SK-N-DZ (cell line): ENCODE measurements around the gene PGC.

Experiments
- DNase-seq: peaks from one replicate; pipeline ENCODE4 v3.0.0-alpha.2; 2015; ENCODE audit warnings: low spot score
- small RNA-seq, 2 experiments: library from RNA; depleted of rRNA; stranded (forward); fragments of <200 nt; gene quantifications; one replicate each; pipeline ENCODE3, GENCODE V24; 2014

PGC gene

DNA sequence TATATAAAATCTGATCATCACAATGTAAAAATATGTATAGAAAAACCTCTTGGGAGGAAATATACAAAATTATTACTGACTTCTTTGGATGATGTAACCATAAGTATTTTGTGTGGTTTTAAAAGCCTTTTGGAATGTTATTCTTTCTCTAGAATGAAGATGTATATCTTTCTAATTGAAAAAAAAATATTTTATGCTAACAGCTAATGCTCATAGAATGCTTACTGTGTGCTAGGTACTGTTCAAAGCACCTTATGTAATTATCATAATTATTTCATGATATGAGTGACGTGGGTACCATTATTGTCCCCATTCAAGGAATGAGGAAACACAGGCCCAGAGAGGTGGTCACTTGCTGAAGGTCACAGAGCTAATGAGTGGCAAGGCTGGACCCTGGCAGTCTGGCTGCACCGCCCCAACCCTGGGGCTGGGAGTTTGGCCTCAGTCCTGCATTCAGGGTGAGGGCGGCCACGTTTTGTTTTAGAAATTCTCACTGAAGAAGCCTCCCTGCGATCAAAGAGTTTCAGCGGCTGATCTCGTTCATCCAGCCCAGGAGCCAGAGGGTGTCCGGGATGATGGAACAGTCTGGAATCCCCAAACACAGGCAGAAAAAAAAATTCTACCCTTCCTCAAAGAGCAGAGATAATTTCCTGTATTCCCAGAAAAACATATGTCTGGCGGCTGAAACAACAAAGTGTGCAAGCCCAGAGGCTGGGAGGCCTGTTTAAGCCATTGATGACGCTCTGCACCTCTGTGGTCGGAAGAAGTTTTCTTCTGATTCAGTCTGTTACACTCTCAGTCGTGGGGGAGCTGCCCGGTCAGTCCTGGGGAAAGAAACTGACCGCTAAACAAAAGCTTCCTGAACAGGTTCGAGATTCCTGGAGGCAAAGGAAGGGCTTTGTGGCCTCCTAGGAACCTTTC lies 49.1 kb downstream of the PGC start:
- DNase-seq = no peak

DNA sequence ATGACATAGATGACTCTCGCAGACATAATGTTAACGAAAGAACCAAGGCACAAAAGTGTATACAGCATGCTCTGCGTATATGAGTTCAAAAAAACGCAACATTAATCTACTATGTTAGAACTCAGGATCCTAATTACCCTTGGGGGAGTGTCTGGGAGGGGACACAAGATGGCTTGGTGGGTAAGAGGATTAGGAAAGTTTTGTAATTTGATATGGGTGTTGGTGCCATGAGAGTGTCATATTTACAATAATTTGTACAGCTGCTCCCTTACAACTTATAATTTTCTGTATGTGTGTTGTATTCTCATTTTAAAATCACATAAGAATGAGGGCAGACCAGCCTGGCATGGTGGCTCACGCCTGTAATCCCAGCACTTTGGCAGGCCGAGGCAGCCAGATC lies 50.4 kb downstream of the PGC start:
- DNase-seq = no peak

DNA sequence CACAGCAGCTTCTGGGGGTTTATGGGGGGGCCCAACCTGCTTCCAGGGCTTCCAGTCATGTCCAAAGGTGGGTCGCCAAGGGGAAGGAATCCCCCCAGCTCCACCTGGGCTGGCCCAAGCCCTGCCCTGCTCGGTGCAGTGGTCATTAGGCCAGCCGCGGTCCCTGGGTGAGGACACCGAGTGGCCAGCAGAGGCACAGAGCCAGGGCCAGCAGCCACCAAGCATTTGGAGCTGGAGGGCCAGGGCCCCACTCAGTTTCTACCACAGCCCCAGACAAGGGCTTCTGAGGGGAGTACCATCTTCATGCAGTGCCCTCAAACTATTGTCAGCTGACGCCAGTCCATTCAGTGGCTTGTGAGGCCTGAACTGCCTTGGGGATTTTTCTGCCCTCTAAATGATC lies 51.4 kb downstream of the PGC start:
- DNase-seq = no peak

DNA sequence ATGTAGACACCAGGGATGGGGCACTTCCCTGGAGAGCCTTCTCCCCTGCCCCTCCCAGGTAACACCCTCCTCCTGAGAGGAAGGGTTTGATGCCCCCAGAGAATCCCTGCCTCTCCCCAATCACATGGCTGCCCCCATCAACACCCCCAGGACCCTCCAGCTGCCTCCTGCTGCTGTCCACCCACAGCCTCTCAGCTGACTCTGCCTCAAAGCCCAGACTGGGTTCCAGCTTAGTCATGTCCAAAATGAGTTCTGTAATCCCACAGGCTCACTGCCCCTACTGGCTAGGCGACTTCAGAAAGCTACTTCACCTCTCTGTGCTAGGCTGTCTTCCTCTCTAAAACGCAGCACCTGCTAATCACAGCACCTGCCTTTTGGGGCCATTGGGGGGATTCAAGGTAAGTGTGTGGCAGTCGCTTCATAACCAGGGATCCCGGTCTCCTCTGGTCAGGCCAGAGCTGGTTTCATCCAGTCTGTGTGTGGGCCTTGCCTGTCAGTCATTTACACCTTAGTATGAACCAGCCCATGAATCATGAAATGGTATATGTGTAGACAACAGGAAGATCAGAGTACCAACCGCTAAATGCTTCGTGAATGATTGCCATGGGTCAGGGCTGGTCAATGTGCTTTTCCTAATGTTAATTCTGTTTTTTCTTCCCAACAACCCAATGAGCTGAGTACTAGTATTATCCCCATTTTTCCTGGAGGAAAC lies 52.2 kb downstream of the PGC start:
- no peak for DNase-seq

DNA sequence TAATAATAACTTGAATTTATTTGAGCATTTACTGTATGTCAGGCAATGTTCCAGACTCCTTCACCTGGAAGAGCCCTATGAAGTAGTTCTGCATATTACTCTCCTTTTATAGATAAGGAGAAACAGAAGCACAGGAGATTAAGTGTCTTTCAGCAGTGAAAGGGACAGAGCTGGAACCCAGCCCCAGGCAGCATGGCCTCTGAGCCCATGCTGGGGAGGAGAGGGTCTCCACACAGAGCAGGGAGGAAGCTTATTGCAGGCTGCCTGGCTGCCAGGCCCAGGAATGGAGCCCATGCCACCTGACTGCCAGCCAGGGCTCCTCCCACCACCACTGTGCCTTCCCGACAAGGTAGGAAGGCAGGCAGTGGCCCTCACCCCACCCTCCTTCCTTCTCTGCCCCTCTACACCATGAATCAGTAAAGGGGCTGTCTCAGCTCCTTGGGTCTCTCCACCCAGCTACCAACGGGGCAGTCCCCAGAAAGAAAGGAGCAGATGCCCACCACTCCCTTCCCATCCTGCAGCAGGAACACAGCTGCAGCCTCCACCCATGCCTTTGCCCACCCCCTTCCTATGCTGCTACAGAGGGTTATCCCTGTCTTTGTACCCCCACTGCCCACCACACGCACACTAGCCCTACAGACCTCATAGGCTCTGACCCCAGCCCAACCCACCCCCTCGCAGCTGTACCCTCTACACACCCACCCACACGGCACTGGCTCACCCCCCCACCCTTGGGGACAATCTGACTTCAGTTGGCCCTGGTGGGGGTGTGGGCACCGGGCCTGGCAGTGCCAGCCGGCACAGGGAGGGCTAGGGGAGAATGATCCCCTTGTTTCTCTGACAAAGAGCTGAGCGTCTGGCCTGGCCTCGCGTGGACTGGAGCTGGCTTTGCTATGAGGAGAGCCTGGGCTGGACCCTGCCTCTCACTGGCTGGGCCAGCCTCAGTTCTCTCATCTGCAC lies 53.6 kb downstream of the PGC start:
- DNase-seq = no peak

DNA sequence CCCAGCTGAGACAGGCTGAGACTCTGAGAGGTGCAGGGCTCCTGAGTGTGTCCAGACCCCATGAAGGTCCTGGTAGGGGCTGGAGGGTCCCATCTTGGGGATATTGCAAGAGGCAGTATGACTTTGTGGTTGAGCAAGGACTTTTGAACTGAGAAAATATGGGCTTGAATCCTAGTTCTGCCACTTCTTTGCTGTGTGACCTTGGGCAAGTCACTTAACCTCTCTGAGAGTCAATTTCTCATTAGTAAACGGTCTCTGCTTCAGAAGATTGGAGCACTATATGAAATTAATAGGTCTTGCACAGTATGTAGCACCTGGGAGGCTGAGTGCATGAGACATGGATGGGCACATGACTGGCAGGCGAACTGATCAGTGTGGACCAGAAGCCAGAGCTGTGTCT lies 54.5 kb downstream of the PGC start:
- DNase-seq = no peak

DNA sequence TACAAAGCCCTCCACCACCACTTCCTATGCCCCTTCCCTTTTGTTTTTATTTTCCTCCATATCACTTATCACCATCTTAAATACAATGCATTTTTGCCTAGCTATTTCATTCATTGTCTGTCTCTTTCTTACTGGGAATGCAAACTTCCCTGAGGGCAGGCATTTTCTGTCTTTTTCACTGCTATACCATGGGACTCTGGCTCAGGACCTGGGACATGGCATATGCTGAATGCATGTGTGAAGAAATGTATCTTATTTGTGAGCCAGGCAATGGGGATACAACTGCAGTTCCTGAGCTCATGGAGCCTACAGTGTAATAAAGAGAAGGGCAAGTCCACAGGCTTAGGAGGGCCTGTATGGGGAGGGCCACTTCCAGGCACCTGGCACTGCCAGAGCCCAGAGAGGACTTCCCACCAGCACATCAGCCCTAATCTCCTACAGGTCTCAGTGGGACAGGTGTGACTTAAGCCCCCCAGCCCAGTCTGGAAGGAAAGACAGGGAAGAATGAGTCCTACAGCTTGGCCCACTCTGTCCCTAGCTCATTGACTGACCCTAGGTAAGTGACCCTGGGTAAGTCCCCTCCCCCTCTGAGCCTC lies 55.0 kb downstream of the PGC start:
- no peak for DNase-seq

DNA sequence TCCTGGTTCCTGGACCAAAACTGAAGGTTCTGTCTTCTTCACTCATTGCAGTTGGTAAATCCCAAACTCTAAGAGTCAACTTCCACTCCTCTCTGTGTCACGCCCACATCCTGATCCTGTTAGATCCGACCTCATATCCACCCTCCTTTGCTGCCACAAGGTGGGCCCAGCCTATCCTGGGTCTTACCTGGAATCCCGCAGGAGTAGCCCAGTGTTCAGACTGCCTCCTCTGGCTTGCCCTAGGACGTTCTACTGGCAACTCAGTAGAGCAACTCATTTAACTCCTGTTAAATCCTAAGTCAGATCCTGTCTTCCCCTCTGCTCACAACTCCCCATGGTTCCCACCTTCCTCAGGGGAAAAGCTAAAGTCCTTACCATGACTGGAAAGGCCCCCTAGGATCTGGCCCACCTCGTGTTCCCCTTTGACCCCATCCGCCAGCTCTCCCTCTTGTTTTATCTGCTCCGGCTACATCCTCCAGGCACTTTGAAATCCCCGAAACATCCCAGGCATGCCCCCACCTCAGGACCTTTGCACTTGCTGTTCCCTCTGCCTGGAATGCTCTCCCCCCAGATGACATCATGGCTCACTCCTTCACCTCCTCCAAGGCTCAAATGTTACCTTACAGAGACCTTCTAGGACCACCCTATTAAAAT lies 55.6 kb downstream of the PGC start:
- no peak for DNase-seq

DNA sequence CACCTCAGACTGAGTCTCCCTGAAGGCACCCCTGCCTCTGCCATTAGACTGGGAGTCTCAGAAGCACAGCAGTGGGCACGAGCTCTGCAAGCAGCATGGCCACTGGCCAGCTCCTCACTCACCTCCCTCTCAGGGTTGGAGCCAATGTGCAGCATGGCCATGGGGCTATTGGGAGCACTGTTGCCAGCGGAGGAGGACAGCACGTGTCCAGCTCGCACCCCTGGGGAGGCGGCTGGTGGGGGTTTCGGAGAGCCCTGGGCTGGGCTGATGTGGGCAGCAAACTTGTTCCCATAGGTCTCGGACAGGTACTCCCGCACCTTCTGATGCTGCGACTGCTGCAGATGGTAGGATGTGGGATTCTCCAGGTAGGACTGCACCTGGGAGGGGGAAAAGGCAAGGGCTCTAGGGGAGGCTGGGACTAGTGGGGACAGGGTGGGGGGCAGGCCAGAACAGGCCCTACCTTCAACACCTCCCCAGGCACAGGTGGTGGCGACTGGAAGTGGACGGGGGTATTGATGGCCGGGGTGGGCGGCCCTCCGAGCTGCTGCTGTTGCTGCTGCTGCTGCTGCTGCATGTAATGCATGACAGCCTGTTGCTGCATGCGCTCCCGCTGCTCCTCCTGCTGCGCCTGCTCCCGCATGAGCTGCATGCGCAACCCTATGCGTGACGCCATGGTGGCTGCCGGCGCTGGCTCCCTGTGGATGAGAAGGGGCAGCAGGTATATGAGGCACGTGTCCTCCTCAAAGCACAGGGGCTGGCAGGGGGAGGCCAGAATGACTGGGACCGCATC lies 56.5 kb downstream of the PGC start:
- no peak for DNase-seq

DNA sequence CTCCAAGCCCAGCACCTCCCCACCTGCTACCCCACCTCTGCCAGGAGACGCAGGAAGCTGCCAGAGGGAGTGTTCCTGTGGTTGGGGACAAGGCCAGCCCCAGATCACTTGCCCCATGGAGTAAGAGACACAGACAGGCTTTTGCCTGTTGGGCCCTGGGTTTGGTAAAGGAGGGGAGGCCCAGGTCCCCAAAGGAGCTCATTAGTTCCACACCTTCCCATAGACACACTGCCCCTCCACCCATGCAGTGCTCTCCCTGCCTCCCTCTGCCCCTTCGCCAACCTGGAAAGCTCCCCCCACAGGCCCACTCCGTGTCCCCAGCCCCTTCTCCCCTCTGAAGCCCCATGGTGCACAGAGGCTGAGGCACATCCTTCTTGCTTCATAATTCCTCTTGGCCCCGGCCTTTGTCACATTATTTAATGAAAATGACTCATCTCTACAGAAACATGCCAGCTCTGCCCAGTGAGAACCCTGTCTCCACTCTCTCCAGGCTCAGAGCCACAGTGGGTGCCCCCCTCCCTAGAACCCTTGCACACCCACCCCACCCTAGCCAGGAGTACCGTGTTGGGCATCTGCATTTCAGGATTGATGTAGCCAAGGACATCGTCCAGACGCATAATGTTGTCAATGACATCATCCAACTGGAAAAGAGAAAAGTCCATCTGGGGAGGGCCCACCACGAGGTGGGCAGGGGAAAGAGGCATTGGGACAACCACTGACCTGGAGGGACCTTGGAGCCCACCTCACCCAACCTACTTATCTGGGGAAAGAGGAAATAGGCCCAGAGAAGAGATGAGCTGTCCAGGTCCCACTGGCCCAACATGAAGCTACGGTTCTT lies 57.8 kb downstream of the PGC start:
- DNase-seq = no peak

DNA sequence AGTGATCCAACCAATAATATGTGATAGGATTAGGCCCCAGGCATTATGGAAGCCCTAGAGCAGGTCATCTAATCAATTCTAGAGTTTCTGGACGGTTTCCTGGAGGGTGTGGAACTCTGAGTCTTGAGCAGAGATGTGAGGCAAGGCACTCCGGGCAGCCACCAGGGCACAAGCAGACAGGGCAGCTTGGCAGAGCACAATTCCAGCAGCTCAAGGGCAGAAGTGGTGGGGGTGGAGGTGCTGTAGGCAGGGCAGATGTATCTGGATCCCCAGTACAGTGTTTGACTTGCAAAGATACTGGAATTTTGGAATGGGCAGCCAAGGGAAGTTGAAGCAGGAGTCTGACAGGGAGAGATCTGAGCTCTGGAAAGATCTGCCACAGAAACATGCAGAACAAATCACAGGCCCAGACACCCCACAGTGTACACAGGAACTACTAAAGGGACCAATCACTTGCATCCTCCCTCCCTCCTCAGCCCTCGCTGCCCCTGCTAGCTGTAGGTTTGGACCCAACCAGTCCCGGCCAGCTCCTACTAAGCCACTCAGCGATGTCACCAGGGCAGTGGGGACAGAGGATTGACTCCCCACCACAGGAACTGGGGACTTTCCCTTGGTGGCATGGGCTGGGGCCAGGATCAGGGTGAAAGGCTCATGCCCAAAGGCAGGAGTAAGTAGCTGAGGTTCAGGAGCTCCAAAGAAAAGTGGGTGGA lies 58.8 kb downstream of the PGC start:
- DNase-seq = no peak

DNA sequence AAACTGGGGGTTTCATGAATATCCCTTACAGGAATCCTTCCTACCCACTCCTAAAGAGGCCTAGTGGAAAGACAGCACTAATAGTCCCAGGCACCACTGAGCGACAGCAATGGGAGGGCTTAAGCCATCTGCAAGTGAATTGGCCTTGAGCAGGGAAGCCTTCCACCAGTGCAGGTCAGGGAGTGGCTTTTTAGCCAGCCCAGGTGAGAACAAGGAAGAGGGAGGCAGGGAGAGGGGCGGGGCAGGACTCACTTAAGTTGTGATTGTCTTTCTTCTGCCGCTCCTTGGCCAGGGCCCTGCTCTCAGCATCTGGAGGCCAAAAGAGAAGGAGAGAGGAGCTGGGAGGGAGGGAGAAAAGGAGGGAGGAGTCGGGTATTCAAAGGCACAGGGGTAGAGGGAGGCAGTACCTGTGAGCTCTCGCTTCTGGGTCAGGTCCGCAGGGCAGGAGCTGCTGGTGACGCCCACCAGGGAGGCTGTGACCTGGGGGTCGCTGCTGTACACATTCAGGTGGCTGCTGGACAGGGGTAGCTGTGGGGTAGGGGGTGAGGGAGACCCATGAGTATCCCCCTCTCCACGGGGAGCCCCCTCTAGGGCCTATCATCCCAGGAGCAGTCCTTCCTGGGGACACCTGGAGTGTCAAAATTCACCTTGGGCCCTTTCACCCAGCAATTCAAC lies 59.6 kb downstream of the PGC start:
- no peak for DNase-seq

Small RNA genes lying within 50 kb of the gene (small RNA-seq; reads per million reads assigned to genes)
- 0 reads per million in 2 experiments for gene AL365205.2
- 0 reads per million in 2 experiments for gene AL365205.3
